Fibroblast of lung (primary cell): ENCODE measurements around the gene ADORA1.

Source experiments
- CTCF ChIP-seq, 2 donors: IDR thresholded peaks in 1 of 2; conservative IDR thresholded peaks in 1 of 2; 1 replicate in 1 of 2; 2 replicates in 1 of 2; pipeline ENCODE4 v1.5.1; 2011 to 2012; ENCODE audit warnings: low read length in 2 of 2, control low read depth in 1 of 2, inconsistent platforms in 1 of 2, low read depth in 1 of 2, mild to moderate bottlenecking in 1 of 2
- EZH2 ChIP-seq: IDR thresholded peaks from 2 replicates; pipeline ENCODE4 v1.5.1; 2012; ENCODE audit warnings: low read length, control low read depth, mild to moderate bottlenecking; ENCODE audit errors: missing control alignments

DNA sequence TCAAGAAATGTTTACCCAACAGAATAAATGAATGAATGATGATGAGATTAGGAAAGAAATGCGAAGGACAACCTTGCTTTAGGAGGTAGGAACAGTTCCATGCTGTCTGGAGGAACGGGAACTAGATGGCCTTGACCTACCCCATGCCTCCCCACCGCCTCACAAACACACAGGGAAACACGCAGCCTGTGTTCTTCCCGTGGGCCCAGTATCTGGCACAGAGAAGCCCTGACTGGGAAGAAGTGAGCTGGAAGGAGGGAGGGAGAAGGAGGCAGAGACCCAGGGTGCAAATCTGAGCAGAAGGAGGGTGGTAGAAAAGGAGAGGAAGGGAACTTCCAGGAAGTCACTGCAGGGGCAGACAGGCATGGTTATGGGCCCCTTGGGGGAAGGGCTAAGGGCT is 3.5 kb upstream of the ADORA1 start:
- no peak for TF ChIP-seq CTCF (conservative IDR thresholded peaks at IDR 0.05 in 1 of 2, IDR thresholded peaks at IDR 0.05 in 1 of 2; ENCODE audit: low read depth in 1 of 2, low read length in 2 of 2)
- no peak for TF ChIP-seq EZH2
